Measurements from ENCODE around the gene XIRP2.

The XIRP2 gene

DNA sequence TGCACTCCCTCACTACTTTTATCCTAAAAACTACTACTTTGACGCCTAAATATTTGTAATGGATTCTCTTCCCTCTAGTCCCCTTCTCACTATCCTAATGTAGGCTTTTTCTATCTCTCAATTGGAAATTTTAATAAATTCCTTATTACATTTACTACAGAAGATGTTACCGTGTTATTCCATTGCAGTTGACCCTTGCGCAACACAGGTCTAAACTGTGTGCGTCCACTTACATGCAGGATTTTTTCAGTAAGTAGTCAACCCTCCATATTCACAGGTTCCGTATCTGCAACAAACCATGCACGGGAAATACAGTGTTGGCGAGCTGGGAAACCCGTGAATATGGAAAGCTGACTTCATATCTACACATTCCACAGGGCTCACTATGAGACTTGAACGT, 239.8 kb downstream of the XIRP2 start:
- no peak for TF ChIP-seq CTCF (IDR thresholded peaks at IDR 0.05; ENCODE audit: extremely low read depth, missing control alignments)
- DNase-seq (ENCODE audit: low spot score) = no peak

GRCh38 chr2:167132066-167132465, 243.8 kb downstream of the XIRP2 start:
- DNase-seq (ENCODE audit: low spot score) = no peak

GRCh38 chr2:167132906-167133555, 244.8 kb downstream of the XIRP2 start:
- no peak for TF ChIP-seq CTCF (IDR thresholded peaks at IDR 0.05; ENCODE audit: extremely low read depth, missing control alignments)
- no peak for DNase-seq (ENCODE audit: low spot score)

More at GRCh38 chr2:167132066-167132465, 243.8 kb downstream of the XIRP2 start:
- no peak for TF ChIP-seq CTCF (IDR thresholded peaks at IDR 0.05; ENCODE audit: extremely low read depth, missing control alignments)

DNA sequence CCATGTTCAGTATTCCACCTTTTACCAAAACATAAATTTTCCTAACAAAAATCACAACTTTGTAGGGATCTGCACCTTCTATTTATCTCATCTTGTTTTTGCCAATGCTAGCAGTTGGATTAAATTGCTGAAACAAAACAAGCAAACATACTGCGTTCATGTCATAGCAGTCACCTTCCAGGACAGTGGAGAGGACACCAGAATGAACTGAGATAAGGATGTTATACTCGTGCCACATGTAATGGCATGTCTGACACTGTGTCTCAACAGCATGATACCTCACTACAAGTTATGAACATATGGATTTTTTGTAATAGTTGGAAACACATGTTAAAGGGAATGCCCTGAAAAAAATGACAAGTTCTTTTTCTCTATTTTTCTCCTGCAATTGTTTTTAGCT, 245.3 kb downstream of the XIRP2 start:
- DNase-seq (ENCODE audit: low spot score) = no peak
- no peak for TF ChIP-seq CTCF (IDR thresholded peaks at IDR 0.05; ENCODE audit: extremely low read depth, missing control alignments)

DNA sequence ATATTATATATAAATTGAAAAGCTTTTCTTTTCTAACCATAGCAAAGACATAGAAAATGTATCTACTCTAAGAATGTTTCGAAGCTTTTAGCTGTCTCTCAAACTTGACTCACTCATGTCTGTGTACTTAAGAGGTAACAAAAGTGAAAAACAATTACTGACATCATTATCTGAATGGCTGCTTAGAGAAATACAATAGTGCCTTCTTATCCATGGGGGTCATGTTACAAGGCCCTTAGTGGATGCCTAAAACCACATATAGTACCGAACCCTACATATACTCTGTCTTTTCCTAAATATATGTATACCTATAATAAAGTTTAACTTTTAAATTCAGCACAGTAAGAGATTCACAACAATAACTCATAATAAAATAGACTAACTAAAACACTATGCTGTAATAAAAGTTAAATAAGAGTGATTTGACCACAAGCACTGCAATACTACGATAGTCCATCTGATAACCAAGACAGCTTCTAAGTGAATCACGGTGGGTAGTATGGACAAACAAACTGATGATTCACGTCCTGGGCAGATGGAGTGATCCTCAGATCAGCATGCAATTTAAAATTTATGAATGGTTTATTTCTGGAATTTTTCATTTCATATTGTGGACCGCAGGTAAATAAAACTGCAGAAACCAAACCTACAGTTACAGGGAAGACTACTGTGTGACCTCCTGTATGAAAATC, 246.2 kb downstream of the XIRP2 start:
- DNase-seq (ENCODE audit: low spot score) = no peak
- no peak for TF ChIP-seq CTCF (IDR thresholded peaks at IDR 0.05; ENCODE audit: extremely low read depth, missing control alignments)

- no peak for DNase-seq (ENCODE audit: low spot score)
- TF ChIP-seq CTCF (IDR thresholded peaks at IDR 0.05; ENCODE audit: extremely low read depth, missing control alignments) = no peak
Observed at GRCh38 chr2:167135706-167136105, 247.4 kb downstream of the XIRP2 start.

DNA sequence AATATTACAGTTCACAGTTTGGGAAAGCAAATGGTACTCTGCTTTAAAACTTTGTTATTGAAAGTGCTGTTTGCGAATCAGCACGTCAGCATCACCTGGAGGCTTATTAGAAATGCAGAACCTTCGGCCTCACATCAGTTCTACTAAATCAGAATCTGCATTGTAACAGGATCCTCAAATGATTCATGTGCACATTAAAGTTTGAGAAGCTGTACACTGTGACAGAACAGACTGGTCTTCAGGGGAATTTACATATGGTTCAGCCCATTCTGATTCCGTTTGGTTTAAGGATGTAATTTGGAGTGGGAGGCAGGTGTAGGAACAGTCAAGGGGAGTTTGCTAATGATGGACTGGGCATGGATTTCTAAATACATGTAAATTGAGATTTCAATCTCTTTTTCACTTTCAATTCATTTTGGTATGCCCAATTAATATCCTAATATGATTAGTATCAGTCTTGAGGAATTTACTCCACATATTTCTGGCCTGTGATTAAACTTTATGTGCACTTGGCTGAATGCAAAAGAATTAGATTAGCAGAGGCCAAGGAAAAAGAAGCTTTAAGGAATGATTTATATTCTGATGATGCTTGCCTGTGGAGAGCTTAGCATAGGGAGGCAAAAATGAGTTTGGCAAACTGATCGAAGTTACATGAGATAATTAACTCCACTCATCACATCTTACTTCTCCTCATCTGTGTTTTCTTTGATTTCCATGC, 248.8 kb downstream of the XIRP2 start:
- TF ChIP-seq CTCF (IDR thresholded peaks at IDR 0.05; ENCODE audit: extremely low read depth, missing control alignments) = no peak
- DNase-seq (ENCODE audit: low spot score) = no peak

Measured in GM20000 (cell line).